Measurements from ENCODE around the gene PDE1A. TPM values are rescaled to one million over a fixed set of nuclear protein-coding genes. Genes with fewer than 3 reads are reported as not detected.

Gene PDE1A
- total RNA-seq, 1 experiment from 2014 or later, result 0.11 TPM

GRCh38 chr2:182248362-182248761 is 178.5 kb downstream of the PDE1A start:
- CTCF ChIA-PET, result no interaction called here
- POLR2A ChIA-PET (ENCODE audit: unreplicated experiment), result no interaction called here
- Histone ChIP-seq H4K20me1 (ENCODE audit: insufficient read depth) (no peaks in the 10 kb centered on the region), H2AFZ (no peak overlapping the region), H3K27ac (no peak overlapping the region), H3K4me2 (no peak overlapping the region), H3K9me3 (ENCODE audit: insufficient read depth, low read depth) (no peaks in the 10 kb centered on the region), H3K9me2 (ENCODE audit: insufficient read depth) (no peaks in the 10 kb centered on the region), H3K36me3 (ENCODE audit: low read depth) (no peaks in the 10 kb centered on the region), H3K4me3 (no peak overlapping the region), H3K4me1 (replicated peaks; ENCODE audit: insufficient read depth) (no peaks in the 10 kb centered on the region), H3F3A (ENCODE audit: insufficient read depth, low read depth) (no peaks in the 10 kb centered on the region), H3K79me2 (ENCODE audit: low read depth) (no peaks in the 10 kb centered on the region), H3K27me3 (ENCODE audit: insufficient read depth, low read depth) (no peaks in the 10 kb centered on the region)
- no peak for DNase-seq
- no TSS peak for BruUV-seq (replicated peaks)
- intact Hi-C loops (cut with micrococcal nuclease; ENCODE audit: unreplicated experiment), result no loop called here
- TF ChIP-seq EZH2 (IDR thresholded peaks at IDR 0.05; ENCODE audit: low read depth) (no peak), CTCF (conservative IDR thresholded peaks at IDR 0.05) (no peak)

- Histone ChIP-seq H3K9me3 (ENCODE audit: insufficient read depth, low read depth) (no peaks in the 10 kb centered on the region), H3F3A (ENCODE audit: insufficient read depth, low read depth) (no peaks in the 10 kb centered on the region), H2AFZ (no peak overlapping the region), H3K36me3 (ENCODE audit: low read depth) (no peaks in the 10 kb centered on the region), H3K4me1 (replicated peaks; ENCODE audit: insufficient read depth) (no peaks in the 10 kb centered on the region), H3K27me3 (ENCODE audit: insufficient read depth, low read depth) (no peaks in the 10 kb centered on the region), H4K20me1 (ENCODE audit: insufficient read depth) (no peaks in the 10 kb centered on the region), H3K4me3 (no peak overlapping the region), H3K4me2 (no peak overlapping the region), H3K79me2 (ENCODE audit: low read depth) (no peaks in the 10 kb centered on the region), H3K9me2 (ENCODE audit: insufficient read depth) (no peaks in the 10 kb centered on the region), H3K27ac (no peak overlapping the region)
- CTCF ChIA-PET, result no interaction called here
- intact Hi-C loops (cut with micrococcal nuclease; ENCODE audit: unreplicated experiment), result no loop called here
- no TSS peak for BruUV-seq (replicated peaks)
- POLR2A ChIA-PET (ENCODE audit: unreplicated experiment), result no interaction called here
- no peak for DNase-seq
- TF ChIP-seq CTCF (conservative IDR thresholded peaks at IDR 0.05) (no peak), EZH2 (IDR thresholded peaks at IDR 0.05; ENCODE audit: low read depth) (no peak)
Observed at GRCh38 chr2:182247831-182248230, 179.0 kb downstream of the PDE1A start.

GRCh38 chr2:182245963-182246362 is 180.9 kb downstream of the PDE1A start:
- BruUV-seq (replicated peaks), result no TSS peak
- Histone ChIP-seq H3F3A (ENCODE audit: insufficient read depth, low read depth) (no peaks in the 10 kb centered on the region), H3K9me3 (ENCODE audit: insufficient read depth, low read depth) (no peaks in the 10 kb centered on the region), H2AFZ (no peak overlapping the region), H4K20me1 (ENCODE audit: insufficient read depth) (no peaks in the 10 kb centered on the region), H3K36me3 (ENCODE audit: low read depth) (no peaks in the 10 kb centered on the region), H3K27ac (no peak overlapping the region), H3K9me2 (ENCODE audit: insufficient read depth) (no peaks in the 10 kb centered on the region), H3K4me2 (no peak overlapping the region), H3K79me2 (ENCODE audit: low read depth) (no peaks in the 10 kb centered on the region), H3K4me1 (replicated peaks; ENCODE audit: insufficient read depth) (no peaks in the 10 kb centered on the region), H3K27me3 (ENCODE audit: insufficient read depth, low read depth) (no peaks in the 10 kb centered on the region), H3K4me3 (no peak overlapping the region)
- CTCF ChIA-PET, result no interaction called here
- DNase-seq, result no peak
- no peak for TF ChIP-seq EZH2 (IDR thresholded peaks at IDR 0.05; ENCODE audit: low read depth)
- intact Hi-C loops (cut with micrococcal nuclease; ENCODE audit: unreplicated experiment), result no loop called here
- POLR2A ChIA-PET (ENCODE audit: unreplicated experiment), result no interaction called here

- Histone ChIP-seq H3K79me2 (ENCODE audit: low read depth) (no peaks in the 10 kb centered on the region), H3F3A (ENCODE audit: insufficient read depth, low read depth) (no peaks in the 10 kb centered on the region)
Observed at GRCh38 chr2:182242609-182243008, 184.2 kb downstream of the PDE1A start.

More at GRCh38 chr2:182242609-182243008, 184.2 kb downstream of the PDE1A start:
- Histone ChIP-seq H3K9me2 (ENCODE audit: insufficient read depth) (no peaks in the 10 kb centered on the region), H3K4me1 (replicated peaks; ENCODE audit: insufficient read depth) (no peaks in the 10 kb centered on the region), H3K9me3 (ENCODE audit: insufficient read depth, low read depth) (no peaks in the 10 kb centered on the region), H3K4me2 (no peak overlapping the region), H3K36me3 (ENCODE audit: low read depth) (no peaks in the 10 kb centered on the region), H3K27ac (no peak overlapping the region), H2AFZ (no peak overlapping the region), H3K4me3 (no peak overlapping the region), H3K27me3 (ENCODE audit: insufficient read depth, low read depth) (no peaks in the 10 kb centered on the region), H4K20me1 (ENCODE audit: insufficient read depth) (no peaks in the 10 kb centered on the region)
- intact Hi-C loops (cut with micrococcal nuclease; ENCODE audit: unreplicated experiment), result no loop called here
- CTCF ChIA-PET, result no interaction called here
- POLR2A ChIA-PET (ENCODE audit: unreplicated experiment), result no interaction called here
- BruUV-seq (replicated peaks), result no TSS peak
- no peak for DNase-seq
- TF ChIP-seq EZH2 (IDR thresholded peaks at IDR 0.05; ENCODE audit: low read depth), result no peak
- TF ChIP-seq CTCF (conservative IDR thresholded peaks at IDR 0.05), result no peak
